Ecto neural progenitor cell (in vitro differentiated cells): ENCODE data around the gene KMT5C.

Experiments used
- DNase-seq: peaks from one replicate; pipeline ENCODE4 v3.0.0-alpha.2; 2018; ENCODE audit warnings: low spot score

The KMT5C gene

DNA sequence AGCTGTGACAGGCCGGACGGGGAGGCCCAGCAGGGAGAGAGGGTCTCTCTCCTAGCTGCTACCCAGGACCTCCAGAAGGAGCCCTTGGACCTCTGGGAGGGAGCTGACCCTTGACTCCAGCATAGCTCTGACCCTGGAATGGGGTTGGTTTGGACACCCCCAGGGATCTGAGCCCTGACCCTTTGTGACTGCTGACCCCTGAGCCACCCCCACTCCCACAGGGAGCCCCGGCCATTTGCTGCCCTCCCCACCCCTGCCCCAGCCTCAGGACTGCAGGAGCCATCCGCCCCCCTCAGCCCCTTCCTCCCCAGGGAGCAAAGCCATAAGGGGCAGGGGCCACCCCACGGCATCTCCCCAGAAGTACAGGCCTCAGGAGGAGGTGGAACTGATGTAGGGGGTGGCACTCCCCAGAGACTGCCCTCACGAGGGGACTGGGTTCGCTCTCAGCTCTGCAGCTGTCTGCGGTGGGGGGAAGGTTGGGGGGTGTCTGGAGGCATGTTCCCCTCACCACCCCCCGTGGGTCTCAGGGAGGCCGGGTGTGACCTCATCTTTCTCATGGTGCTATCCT, 7.8 kb downstream of the KMT5C start:
- DNase-seq = no peak

DNA sequence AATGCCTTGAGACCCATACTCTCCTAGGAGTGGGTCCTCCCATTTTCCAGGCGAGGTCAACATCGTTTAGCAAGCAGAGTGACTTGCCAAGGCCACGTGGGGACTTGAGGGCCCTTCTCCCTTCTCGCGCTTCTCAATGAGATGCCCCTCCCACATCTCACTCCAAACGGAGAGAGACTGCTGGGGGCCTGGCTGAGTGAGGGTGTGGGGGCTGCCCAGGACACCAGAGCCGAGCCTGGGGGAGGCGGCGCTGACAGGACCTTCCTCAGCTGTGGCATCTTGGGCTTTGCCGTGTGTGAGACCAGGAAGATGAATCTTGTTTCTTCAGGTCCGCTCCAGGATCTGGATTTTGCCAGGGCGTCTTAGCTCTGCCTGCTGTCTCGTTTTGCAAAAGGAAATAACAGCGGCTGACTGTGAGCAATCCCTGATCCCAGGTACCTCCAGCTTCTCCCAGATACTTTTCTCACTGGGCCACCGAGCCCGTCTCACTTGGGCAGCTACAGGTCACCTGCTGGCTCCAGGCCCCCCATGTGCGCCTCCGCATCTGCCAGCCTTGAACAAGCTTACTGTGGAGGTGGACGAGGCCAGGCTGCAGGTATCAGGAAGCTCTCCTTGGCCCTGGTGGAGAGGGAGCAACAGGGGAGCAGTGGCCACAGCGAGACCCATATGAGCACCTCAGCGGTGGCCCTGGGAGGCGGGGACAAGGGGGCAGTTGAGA, 8.8 kb downstream of the KMT5C start:
- DNase-seq = no peak

DNA sequence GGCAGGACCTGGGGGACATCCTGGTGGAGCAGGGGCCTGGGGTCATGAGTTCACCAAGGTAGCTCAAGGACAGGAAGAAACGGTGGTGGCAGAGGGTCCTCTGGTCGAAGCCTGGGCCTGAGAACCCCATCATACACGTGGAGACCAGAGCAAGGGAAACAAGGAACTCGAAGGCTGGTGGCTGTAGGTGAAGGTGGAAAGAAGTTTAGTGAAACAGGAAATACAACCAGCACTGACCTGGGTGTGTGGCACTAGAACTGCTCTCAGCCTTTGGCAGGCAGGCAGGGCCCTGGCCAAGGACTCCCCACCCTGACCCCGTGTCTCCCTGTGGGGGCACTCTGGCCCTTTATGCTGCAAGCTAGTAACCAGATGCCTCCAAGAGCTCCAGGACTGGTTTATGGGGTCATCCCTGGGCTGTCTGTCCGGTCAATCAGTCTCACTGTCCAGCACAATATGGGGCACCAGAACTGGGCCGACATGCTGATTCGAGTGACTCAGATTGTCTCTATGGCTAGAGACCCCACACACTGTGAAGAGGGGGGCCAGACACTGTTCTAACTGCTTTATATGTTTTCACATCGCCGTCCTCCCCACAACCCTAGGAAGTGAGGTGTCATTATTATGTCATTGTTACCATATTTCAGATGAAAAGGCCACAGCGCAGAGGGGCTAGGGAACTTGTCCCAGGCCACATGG, 11.1 kb downstream of the KMT5C start:
- DNase-seq = no peak

DNA sequence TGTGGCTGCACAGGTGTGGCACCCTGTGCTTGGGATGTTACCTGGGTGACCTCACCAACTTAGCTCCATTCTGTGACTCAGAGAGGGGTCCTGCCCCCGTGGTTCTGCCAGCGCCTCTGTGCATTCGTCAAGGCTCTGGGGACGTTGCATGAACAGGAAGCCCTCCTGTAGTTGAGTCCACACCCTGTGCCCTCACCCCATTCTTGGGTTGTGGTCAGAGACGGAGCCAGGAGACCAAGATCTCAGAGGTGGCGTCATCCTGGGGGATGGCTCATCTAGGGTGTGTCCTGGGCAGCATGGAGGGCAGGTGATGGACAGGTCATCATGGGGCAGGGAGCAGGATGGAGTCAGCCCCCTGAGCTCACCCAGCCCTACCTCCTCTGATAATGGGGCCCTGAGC, 12.4 kb downstream of the KMT5C start:
- DNase-seq = no peak

DNA sequence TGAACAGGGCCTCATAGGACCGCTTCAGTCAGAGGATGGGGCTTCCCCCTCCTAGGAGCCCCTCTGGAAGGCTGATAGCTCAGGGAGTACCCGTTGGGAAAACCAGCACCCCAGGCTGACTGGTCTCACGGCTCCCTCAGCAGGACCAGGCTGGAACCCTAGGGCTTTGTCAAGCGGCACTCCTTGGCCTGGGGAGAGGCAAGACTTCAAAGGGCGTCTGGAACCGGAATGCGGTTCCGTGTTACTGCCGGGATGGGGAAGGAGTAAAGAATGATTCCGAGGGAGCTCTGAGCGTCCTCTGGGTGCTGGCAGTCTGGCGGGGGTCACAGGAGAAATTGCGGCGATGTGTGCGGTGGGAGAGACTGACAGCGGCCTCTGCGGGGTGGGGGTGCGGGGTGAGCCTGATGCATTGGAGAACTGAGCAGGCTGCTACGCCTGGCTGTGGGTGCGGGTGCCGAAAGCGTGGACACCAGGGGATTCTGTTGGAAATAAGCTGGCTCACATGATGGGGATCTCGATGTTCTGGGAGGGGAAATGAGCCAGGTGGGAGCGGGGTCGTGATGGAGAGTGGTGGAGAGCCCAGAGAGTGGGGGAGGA, 13.0 kb downstream of the KMT5C start:
- no peak for DNase-seq

DNA sequence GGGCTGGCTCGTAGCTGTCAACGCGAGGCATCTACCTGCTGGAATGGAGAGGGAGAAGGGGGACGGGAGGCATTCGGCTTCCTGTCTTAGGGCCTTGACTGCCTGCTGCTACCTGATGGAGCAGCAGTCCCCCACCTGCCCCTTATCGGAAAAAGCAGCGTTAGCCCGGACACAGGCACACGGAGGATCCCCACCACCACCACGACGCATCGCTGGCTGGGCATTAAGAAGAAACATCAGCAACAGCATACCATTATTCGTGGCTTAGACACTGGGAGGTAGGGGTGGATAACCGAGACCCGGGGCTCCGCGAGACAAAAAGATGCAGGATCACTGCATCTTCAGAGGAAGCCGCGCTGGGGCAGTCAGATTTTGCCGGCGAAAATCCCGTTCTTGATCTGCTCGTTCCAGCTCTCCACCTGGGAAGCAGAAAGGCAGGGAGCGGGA, 13.7 kb downstream of the KMT5C start:
- DNase-seq = no peak

DNA sequence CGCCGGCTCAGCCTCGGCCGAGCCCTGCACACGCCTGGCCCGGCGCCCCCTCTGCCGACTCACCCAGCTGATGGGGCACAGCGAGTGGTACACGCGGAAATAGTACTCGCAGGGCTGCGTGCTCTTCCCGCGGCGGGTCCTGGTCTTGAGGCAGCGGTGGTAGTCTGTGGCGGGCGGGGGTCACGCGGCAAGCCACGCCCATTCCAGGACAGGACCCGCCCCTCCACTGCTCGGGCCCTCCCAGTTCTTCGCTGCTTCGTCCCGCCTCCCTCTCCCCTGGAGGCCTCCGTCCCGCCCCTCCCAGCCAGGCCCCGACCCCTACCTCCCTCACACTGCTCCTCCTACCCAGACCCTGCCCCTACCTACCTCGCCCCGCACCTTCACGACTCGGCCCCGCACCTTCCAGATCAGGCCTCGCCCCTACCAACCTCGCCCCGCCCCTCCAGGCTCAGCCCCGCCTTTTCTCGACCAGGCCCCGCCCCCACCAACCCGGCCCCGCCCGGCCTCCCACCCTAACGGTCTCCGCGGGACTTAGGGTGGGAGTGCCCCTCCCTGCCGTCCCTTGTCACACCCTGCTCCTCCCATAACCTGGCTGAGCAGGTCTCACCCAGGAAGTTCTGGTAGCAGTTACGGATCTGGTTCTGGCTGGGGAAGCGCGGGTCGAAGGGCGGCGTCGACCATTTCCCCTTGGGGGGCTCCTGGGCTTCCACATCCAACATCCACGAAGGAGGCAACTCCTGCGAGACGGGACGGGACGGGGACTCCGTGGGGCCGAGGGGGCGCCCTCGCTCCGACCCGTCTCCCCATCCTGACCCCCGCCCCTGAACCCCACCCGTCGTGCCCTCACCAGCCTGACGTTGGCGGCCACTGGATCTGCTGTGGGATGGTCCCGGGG, 14.4 kb downstream of the KMT5C start:
- peak; percentile 86 for DNase-seq

DNA sequence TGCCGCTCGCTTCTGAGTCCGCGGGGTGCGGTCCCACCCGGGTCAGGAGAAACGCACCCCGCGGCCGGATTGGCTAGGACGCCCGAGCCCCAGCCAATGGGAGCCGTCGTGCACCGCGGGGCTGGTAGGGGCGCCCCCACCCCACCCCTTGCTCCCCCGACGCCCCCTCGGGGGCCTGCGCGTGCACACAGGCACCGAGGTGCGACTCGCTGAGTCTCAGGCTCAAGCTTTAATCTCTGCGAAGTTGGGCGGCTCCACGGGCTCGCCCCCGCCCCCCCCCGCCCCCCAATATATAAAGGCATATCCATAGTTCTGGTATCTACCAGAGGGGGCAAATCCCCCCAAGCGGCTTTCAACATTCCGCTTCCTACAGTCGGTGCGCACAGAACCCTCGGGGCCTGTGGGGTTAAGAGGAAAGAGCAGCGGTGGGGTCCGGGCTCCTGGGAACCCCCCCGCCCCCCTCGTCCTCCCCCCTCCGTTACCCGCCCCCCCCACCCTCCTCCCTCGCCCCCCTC, 15.1 kb downstream of the KMT5C start, which contains the start of gene COX6B2:
Gene COX6B2 (minus strand): TSS at position 22 of the 515 bp plus-strand sequence. CDS start 198 bp downstream, outside the sequence.
- DNase-seq = no peak

DNA sequence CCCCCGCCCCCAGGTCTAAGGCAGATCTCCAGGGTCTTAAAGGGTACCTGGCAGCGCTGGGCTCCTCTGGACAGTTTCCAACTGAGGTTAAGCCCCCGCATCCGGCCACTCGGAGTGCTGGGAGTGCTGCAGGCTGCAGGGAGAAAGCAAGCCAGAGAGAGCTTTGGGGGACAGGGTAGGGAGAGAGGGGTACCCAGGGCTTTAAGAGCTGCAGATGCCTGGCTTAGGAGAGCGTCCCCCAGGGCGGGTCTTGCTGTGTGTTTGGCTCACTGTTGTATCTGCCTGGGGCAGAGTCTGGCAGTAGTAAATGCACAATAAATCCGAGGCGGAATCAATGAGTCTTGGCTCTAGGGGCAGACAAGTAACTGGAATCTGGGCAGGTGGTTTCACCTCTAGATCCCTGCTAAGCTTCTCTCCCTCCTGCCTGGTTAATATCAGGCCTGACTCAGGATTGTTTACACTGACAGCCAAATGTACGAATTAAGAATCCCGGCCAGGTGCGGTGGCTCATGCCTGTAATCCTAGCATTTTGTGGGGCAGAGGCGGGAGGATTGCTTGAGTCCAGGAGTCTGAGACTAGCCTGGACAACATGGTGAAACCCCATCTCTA, 15.6 kb downstream of the KMT5C start:
- no peak for DNase-seq

DNA sequence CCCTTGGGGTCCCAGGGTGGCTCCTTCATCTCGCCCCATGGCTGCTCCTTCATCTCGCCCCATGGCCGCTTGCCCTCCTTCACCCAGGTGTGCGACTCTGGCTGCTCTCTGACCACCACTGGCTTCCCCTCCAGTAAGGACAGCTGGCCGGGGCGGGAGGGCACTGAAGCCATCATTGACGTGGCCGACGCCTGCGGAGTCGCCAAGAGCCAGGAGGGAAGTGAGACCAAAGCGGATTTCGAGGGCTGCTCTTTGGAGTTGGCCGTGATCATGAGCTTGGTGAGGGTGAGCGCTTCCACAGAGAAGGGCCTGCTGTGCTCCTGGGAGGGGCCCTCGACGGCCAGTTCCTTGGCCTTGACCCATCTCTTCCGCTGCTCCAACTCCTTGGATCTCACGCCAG, 18.8 kb downstream of the KMT5C start:
- DNase-seq = no peak

DNA sequence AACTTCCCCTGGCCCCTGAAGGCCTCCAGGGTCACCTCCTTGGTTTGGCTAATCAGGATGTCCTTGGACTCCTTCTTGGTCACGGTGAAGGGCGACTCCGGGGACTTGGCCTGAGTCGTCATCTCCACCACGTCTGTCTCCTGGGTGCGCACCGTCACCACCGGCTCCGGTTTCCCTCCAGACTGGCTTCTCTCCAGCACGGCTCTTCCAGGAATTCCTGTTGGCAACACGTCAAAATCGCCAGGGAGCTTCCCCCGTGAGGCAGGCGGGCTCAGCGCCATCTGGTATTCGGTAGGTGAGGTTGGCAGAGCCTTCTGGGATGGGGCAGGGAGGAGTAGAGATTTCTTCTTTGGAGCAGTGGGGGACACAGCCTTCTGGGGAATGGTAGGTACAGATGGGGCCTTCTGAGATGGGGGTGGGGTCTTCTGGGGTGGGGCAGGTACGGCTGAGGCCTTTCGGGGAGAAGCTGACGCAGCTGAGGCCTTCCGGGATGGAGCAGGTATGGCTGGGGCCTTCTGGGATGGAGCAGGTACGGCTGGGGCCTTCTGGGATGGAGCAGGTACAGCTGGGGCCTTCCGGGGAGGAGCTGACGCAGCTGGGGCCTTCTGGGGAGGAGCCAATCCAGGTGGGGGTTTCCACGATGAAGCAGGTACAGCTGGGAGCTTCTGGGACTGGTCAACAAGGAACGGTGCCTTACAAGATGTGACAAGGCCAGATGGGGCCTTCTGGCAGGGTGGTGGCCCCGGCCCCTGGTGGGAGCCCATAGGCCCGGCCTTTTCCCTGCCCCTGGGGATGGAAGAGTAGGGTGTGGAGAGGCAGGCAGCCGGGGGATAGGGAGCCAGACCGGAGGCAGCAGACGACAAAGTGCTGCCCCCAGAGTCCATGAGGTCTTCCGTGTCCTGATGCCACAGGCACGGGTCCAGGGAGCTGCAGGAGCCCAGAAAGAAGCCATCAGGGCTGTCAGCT, 19.6 kb downstream of the KMT5C start:
- DNase-seq = no peak

DNA sequence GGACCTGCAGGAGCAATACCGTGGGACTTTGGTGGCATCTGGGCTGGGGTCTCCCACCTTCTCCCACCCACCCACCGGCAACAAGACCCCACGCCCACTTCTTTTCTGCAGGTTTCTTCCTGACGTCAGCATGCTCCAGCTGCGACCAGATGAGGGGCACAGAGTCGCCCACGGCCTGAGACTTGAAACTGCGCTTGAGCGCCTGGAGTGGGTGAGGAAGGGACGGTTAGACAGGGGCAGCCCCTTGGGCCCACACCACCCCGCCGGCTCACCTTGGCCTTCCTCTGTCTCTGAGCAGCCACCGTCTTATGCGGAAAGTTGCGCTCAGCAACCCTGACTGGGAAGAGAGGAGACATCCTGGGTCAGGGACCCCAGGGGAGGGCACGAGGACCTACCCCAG, 21.2 kb downstream of the KMT5C start:
- no peak for DNase-seq

DNA sequence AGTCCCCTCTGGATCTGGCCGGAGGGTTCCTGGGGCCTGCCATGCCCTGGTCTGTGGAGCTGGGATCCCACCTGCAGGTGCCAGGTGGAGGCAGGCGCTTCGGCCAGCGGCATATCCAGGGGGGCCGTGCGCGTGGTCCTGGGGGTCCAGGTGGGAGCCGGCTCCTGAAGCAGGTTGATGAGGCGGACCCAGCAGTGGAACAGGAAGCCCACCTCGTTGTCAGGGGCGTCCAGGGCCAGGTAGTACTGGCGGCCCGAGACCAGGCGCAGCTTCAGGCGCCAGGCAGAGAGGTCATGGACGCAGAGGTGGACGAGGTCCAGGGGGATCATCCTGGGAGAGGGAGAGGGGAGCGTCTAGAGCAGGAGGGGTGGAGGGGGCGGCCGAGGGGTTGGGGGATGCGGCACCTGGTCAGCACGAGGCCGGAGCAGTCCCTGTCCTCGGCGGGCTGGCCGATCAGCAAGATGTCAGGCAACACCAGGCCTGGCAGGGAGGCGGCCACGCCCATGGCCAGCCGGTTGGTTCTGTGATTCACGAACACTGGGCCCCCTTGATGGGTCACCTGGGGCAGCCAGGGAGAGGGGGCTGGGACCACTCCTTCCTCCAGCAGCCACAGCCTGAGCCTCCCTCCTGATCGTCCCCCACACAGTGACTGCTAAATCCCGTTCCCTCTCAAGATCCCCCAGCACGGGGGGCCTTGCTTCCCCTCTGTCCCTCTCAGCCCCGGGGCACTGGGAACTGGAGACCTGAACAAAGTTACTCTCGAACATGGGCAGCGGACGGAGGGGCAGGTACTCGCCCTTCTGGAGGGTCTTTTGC, 22.7 kb downstream of the KMT5C start:
- no peak for DNase-seq

DNA sequence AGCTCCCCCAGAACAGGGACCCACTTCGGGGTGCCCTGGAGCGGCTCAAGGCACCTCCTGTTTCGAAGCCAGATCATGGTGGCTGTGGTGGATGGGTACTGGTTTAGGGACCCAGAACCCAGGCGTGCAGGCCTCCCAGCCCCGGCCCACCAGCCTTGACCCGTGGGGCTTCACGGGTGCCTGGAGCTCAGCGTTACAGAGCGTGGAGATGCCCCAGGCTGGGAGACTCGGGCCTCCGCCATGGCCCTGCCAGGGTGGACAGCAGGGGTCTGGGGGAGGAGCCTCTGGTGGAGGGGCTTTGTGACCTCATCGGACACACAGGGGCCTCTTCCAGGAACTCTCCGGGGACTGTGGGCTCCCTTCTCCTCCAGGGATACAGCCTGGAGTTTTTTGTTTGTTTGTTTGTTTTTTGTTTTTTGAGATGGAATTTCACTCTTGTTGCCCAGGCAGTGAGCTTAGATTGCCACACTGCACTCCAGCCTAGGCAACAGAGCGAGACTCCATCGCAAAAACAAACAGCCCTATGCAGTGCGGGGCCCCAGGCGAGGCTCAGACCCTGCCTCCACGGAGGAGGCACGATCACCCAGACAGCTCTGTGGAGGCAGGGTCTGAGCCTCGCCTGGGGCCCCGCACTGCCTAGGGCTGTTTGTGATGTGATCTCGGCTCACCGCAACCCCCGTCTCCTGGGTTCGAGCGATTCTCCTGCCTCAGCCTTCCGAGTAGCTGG, 23.5 kb downstream of the KMT5C start, which contains the start of gene GARIN5B:
Gene GARIN5B (minus strand): TSS at position 271 of the 727 bp plus-strand sequence. CDS start 194 bp downstream, at position 77.
- DNase-seq = no peak

DNA sequence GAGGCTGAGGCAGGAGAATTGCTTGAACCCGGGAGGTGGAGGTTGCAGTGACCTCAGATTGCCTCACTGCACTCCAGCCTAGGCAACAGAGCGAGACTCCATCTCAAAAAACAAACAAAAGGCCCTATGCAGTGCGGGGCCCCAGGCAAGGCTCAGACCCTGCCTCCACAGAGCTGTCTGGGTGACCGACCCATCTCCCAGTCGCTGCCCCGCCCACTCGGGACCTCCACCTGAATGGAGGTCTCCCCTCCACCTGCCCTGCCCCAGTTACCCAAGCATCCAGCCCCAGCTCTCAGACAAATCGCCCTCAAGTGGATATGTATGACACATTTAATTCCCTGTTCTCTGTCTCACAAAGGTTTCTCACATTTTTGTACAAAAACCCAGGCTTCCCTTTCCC, 25.6 kb downstream of the KMT5C start:
- no peak for DNase-seq

DNA sequence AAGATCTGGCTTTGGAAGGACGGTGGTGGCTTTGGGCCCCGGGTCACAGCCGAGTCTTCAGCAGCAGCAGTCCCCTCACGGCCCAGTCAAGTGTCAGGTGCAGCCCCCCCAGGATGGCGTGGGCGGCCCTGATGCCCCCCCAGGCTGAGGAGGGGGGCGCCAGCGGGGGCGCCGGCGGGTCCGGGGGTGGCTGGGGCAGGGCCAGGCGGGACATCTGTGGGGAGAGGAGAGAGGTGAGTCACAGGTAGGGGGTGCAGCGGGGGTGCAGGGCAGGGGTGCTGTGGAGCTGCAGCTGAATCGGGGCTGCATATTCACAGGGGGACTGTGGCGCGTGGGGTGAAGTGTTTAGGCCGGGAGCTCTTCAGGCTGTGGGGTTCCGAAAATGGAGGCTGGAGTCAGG, 26.3 kb downstream of the KMT5C start:
- no peak for DNase-seq

DNA sequence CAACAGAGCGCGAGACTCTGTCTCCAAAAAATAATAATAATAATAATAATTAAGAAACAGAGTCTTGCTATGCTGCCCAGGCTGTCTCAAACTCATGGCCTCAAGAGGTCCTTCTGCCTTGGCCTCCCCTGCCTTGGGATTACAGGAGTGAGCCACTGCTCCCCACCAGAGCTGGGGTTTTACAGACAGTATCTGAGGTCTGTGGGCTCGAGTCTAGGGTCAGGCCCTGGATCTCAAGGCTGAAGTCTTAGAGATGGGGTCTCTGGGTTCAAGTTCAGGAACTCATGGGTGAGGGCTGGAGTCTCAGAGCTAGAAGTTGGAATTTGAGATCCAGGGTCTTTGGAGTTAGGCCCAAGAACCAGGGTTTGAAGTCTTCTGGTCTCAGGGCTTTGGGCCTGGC, 27.1 kb downstream of the KMT5C start:
- DNase-seq = no peak

DNA sequence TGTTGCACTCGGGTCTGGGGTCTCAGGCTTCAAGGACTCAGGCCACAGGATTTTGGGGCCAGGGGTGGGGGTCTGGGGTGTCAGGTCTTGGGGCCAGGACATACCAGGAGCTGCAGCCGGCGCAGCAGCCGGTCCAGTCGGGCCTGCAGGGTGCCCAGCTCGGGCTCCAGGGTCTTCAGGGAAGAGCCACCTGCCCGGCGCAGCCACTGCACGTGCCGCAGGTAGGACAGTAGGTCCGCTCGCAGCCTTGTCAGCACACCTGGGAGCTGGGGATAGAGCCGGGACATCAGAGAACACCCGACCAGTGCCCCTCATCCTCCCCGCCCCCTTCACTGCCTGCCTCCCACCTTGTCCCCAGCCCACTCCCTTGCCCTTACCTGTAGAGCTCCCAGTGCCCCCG, 28.4 kb downstream of the KMT5C start:
- no peak for DNase-seq
